ENCODE results near the gene LAMB1.

The LAMB1 gene

DNA sequence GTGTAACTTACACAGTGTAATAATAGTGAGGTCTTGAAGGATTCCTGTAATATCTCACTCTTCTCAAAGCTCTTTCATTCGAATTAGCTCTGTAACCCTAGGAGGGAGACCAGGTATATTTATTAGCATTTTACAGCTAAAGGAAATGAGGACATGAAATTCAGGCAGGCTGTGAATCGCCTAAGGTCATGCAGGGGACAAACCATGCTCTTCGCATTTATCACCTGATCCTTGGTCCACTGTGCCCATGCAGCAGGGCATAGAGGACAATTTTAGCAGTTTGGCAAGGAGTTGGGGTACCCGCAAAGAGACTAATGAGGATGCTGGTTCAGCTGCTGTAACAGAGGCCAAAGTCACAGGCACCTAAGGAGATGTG lies 14.8 kb upstream of the LAMB1 start:
- DNase-seq (ENCODE audit: low spot score): no peak

DNA sequence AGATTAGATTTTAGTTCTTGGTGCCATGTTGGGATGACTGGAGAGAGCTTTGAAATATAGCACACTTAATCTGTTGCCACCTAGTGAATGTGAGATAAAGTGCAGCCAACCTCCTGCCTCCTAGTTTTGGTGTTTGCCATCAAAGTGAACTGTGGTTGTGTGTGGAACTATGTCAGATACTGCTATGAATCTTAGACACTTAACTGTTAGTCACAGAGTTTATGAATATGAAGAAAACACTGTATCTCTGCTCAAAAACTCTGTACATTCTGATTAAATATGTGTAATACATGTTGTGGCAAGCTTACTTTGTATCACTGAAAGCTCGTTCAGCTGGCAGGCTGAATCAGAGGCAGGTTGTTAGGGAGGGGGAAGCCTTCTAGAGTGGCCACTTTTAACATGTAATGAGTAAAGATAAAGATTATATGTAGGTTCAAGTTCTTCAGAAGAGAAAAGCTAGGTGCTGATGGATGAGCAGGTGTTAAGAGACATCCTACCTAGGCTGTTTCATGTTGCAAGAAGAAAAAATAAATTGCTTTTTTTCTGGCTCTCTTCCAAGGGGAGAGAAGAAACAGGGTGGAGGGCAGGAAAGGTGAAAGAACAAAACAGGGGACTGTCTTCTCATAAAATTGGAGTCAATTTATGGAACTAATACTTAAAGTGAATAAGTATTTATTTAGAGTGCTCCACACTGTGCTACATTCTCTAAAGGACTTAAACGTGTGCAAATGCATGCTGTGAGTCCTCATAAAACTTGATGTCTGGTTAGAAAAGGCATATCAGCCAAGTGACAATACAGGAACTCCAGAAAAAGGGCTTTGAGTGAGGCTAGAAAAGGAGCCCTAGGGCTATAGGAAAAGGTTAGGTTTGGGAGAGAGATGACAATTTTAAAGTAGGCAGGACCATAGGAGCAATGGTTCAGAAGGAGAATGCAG lies 14.1 kb upstream of the LAMB1 start:
- DNase-seq (ENCODE audit: low spot score): peak; percentile 36

GRCh38 chr7:108015740-108016139 lies 12.8 kb upstream of the LAMB1 start:
- no peak for DNase-seq (ENCODE audit: low spot score)

GRCh38 chr7:108014747-108015682 lies 12.1 kb upstream of the LAMB1 start:
- no peak for DNase-seq (ENCODE audit: low spot score)

GRCh38 chr7:108014215-108014614 lies 11.3 kb upstream of the LAMB1 start:
- DNase-seq (ENCODE audit: low spot score): no peak

GRCh38 chr7:108012499-108013430 lies 9.8 kb upstream of the LAMB1 start:
- no peak for DNase-seq (ENCODE audit: low spot score)

GRCh38 chr7:108010377-108010776 lies 7.4 kb upstream of the LAMB1 start:
- DNase-seq (ENCODE audit: low spot score): no peak

DNA sequence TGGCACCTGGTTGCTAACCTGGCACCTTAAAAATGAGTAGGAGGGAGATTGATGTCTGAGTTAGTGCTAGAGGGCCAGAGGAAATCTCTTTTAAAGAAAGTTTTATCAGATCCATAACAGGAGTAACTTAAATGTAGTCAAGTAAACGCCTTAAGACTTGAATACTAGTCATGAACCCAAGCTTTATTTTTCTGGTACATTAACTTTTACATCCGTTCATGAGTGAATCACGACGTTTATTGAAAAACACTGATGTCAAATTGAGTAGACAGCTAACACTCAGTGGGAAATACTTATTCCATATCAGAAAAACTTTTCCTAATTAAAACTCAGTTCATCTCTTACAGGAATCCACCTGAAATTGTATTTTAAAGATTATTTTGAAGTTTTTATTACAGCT lies 6.9 kb upstream of the LAMB1 start:
- no peak for DNase-seq (ENCODE audit: low spot score)

GRCh38 chr7:108008827-108009226 lies 5.9 kb upstream of the LAMB1 start:
- no peak for DNase-seq (ENCODE audit: low spot score)

DNA sequence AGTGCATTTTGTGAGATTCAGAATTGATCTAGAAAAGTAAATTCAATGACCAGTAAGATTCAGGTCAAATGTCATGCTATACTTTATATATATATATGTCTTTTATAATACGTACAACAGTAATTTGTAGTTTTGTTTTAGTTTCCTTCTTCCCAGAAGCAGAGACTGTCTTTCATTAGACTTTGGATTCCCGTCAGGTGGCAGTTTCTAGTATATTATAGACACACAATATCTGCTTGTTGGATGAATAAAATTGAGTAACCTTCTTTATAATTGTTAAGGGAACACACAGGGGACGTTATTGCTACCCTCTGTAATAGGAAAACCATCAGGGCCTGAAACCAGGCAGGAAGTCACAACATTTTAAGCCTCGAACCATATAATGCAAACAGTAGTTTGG lies 5.3 kb upstream of the LAMB1 start:
- no peak for DNase-seq (ENCODE audit: low spot score)

- DNase-seq (ENCODE audit: low spot score): no peak
Observed at GRCh38 chr7:108007762-108008161, 4.8 kb upstream of the LAMB1 start.

DNA sequence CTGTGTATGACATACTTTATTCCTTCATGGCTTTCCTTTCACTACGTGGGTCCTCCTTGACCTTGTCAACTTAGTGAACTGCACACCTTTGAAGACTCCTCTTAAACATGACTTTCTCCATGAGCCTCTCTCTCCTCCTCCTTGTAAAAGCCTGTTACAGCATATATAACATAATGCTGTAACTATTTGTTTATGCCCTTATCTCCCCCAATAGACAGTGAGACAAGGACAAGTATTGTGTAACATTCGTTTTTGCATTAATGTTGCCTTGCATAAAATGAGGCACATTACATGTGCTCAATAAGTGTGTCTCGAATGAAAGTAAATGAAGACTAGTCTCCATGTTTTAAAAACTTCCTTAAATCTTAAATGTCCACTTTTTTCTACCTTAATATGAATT lies 4.3 kb upstream of the LAMB1 start:
- no peak for DNase-seq (ENCODE audit: low spot score)

DNA sequence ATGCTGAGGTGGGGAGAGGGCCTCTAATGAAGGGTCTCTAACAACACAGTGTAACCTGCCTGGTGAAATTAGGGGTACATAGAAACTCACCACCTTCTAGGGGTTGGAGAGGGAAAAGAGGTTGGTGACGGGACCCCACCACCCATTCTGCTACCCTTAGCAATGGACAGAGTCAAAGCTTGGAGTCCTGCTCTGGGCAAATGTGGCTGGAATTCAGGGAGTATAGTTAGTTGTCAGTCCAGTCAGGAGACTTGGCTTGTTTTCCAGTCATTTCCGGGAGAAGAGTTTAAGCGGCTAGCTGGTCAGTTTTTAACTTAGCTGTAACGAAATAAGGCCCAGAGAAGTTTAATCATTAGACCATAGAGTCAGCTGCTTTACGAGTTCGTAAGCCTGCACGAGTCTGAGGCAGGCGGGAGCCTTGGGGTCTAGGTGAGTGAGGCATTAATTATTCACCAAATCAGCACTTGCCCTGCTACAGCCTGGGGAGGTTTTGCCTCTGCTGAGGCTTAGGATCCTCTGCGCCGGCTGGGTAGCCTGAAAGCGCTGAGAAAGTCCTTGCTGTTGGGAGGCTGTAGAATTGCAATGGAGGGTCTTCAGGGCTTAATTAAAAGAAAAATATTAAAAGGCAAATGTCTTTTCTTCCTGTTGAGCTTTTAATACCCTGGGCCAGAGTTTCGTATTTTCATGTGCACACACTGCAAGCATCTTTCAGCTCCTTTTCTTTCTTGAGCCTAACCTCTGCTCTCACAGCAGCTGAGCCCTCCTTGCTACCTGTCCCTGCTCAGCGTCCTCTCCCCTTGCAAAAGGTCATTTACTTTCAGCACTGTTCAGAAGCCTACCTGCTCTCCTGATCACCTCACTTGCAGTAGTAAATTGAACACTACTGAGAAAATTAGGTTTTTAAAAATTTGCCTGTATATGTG lies 1.5 kb upstream of the LAMB1 start:
- peak; percentile 38 for DNase-seq (ENCODE audit: low spot score)

DNA sequence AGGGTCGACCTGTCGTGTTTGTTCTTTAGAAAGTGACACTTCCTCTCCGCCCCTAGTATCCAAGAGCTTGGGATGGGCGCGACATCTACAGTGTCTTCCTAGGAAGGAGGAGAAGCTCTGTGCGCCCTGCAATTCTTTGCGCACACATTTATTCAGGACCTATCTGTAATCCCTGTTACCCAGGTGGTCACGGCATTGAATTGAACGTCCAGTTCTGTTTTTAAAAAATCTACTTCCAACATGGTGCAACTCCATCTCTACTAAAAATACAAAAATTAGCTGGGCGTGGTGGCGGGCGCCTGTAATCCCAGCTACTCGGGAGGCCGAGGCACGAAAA lies 606 bp upstream of the LAMB1 start:
- no peak for DNase-seq (ENCODE audit: low spot score)

DNA sequence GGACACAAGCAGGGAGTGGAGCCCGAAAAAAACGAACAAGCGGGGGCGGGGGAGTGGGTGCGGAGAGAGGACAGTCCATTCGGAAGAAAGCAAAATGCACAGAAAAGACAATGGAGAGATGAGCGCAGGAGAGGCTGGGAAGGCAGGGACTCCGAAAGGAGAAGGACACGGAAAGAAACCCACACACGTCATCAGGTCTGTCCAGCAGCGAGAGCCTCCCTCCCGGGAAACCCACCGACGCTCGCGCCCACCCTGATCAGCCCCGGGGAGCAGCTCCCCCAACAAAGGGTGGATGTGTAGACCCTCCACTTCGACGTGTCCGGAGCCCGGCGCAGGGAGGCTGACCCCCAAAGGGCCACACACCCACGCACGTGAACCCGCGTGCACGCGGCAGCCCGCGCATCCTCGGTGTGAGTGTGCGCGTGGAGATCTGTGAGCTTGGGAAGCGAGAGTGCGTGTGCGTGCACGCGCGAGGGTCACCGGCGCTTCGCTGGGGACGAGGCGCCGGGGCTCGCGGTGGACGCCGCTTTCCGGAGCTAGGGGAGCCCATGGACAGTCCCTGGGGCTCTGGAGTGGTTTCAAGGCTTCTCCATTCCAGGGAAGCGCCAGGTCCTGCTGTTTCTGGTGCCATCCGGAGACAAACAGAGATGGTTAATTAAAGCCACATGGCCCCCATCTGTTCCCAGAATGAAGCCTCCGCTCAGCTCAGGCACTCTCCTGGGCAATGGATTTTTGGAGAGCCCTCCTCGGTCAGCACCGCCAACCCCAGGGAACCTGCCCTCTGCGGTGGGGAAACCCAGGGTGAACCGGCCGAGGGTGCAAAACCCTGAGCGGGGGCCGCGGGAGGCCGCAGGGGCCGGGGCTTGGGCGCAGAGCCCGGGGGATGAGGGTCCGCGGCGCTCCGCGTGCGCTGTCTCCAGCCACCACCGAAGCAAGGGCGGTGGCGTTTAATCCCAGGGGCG lies 916 bp downstream of the LAMB1 start:
- DNase-seq (ENCODE audit: low spot score): peak; percentile 63

GRCh38 chr7:108000875-108001763 lies 1.8 kb downstream of the LAMB1 start:
- DNase-seq (ENCODE audit: low spot score): peak; percentile 29

- DNase-seq (ENCODE audit: low spot score): no peak
Observed at GRCh38 chr7:107999779-108000560, 3.0 kb downstream of the LAMB1 start.
